ENCODE measurements around the gene TLR8. TPM values are rescaled to one million over a fixed set of nuclear protein-coding genes. Genes with fewer than 3 reads are reported as not detected.

TLR8 gene
- total RNA-seq, 4 donors from 2014 or later, result 2.1 to 35.5 (median 7.9) TPM

- TF ChIP-seq CTCF (IDR thresholded peaks at IDR 0.05; ENCODE audit: low read depth), result no peak
These were observed 52.0 kb downstream of the TLR8 start for GRCh38 chrX:12958461-12958860.

- TF ChIP-seq CTCF (IDR thresholded peaks at IDR 0.05; ENCODE audit: low read depth), result no peak
These were observed 54.8 kb downstream of the TLR8 start for GRCh38 chrX:12961196-12961718.

GRCh38 chrX:12962041-12962504, 55.7 kb downstream of the TLR8 start:
- TF ChIP-seq CTCF (IDR thresholded peaks at IDR 0.05; ENCODE audit: low read depth), result no peak

GRCh38 chrX:12965131-12965940, 58.9 kb downstream of the TLR8 start:
- TF ChIP-seq CTCF (IDR thresholded peaks at IDR 0.05; ENCODE audit: low read depth), result no peak

GRCh38 chrX:12966151-12966550, 59.7 kb downstream of the TLR8 start:
- TF ChIP-seq CTCF (IDR thresholded peaks at IDR 0.05; ENCODE audit: low read depth), result no peak

GRCh38 chrX:12967711-12968465, 61.5 kb downstream of the TLR8 start:
- TF ChIP-seq CTCF (IDR thresholded peaks at IDR 0.05; ENCODE audit: low read depth), result no peak

GRCh38 chrX:12970691-12971202, 64.3 kb downstream of the TLR8 start:
- no peak for TF ChIP-seq CTCF (IDR thresholded peaks at IDR 0.05; ENCODE audit: low read depth)
